Endothelial cell (in vitro differentiated cells): ENCODE results near the gene A3GALT2. TPM values are rescaled to one million over a fixed set of nuclear protein-coding genes. Genes with fewer than 3 reads are reported as not detected.

Experiments
- DNase-seq: peaks from one replicate; pipeline ENCODE4 v3.0.0; 2021; ENCODE audit warnings: low spot score
- H3K27ac Mint-ChIP-seq: one replicate; pipeline ENCODE4 v1.8.0; 2021; ENCODE audit warnings: mixed read lengths, inconsistent platforms; ENCODE audit not compliant: unreplicated experiment
- H3K27me3 Mint-ChIP-seq: one replicate; pipeline ENCODE4 v1.8.0; 2021; ENCODE audit warnings: mild to moderate bottlenecking, moderate library complexity, mixed read lengths, inconsistent platforms; ENCODE audit not compliant: unreplicated experiment
- H3K36me3 Mint-ChIP-seq: one replicate; pipeline ENCODE4 v1.8.0; 2021; ENCODE audit warnings: mild to moderate bottlenecking, low read depth, mixed read lengths, inconsistent platforms; ENCODE audit not compliant: unreplicated experiment
- H3K4me1 Mint-ChIP-seq: one replicate; pipeline ENCODE4 v1.8.0; 2021; ENCODE audit warnings: mild to moderate bottlenecking, mixed read lengths, inconsistent platforms; ENCODE audit not compliant: unreplicated experiment
- H3K4me3 Mint-ChIP-seq: one replicate; pipeline ENCODE4 v1.8.0; 2021; ENCODE audit warnings: mild to moderate bottlenecking, mixed read lengths, inconsistent platforms; ENCODE audit not compliant: unreplicated experiment
- H3K9me3 Mint-ChIP-seq: one replicate; pipeline ENCODE4 v1.8.0; 2021; ENCODE audit warnings: mixed read lengths, inconsistent platforms; ENCODE audit not compliant: unreplicated experiment
- CTCF ChIP-seq: fragments of 200-600 bp; sonication (generic); IDR thresholded peaks from one replicate; pipeline ENCODE4 v1.5.0; 2021; ENCODE audit warnings: antibody characterized with exemption; ENCODE audit not compliant: unreplicated experiment
- total RNA-seq: library from RNA; stranded (reverse); fragmentation: NEBNext Ultra II Directional; extraction: Animal tissue kit (Norgen Biotek cat#: 25700); gene quantifications from one replicate; pipeline ENCODE4 v1.2.1, GENCODE V29; 2021; ENCODE audit not compliant: unreplicated experiment

A3GALT2 gene
- total RNA-seq, 1 donor from 2014 or later = not detected

- peaks cover 33% of the 10 kb centered on the region for H3K4me1 Mint-ChIP-seq
- no peak for TF ChIP-seq CTCF
- H3K9me3 Mint-ChIP-seq = no peaks in the 10 kb centered on the region
- no peak overlapping the region for H3K27ac Mint-ChIP-seq
- H3K27me3 Mint-ChIP-seq = peaks cover 2% of the 10 kb centered on the region
- peaks cover 67% of the 10 kb centered on the region for H3K36me3 Mint-ChIP-seq
- no peak for DNase-seq
- H3K4me3 Mint-ChIP-seq = peak overlapping the region; percentile 80
Observed at GRCh38 chr1:33329600-33330305, 8.9 kb upstream of the A3GALT2 start.

GRCh38 chr1:33328817-33329216, 7.9 kb upstream of the A3GALT2 start:
- H3K27me3 Mint-ChIP-seq = peaks cover 2% of the 10 kb centered on the region
- no peaks in the 10 kb centered on the region for H3K9me3 Mint-ChIP-seq
- no peak overlapping the region for H3K27ac Mint-ChIP-seq
- DNase-seq = no peak
- TF ChIP-seq CTCF = no peak
- H3K36me3 Mint-ChIP-seq = peaks cover 64% of the 10 kb centered on the region
- no peak overlapping the region for H3K4me3 Mint-ChIP-seq
- H3K4me1 Mint-ChIP-seq = peaks cover 26% of the 10 kb centered on the region

- peaks cover 53% of the 10 kb centered on the region for H3K36me3 Mint-ChIP-seq
- H3K4me3 Mint-ChIP-seq = no peak overlapping the region
- peaks cover 17% of the 10 kb centered on the region for H3K4me1 Mint-ChIP-seq
- H3K27me3 Mint-ChIP-seq = peaks cover 2% of the 10 kb centered on the region
- H3K27ac Mint-ChIP-seq = no peak overlapping the region
- TF ChIP-seq CTCF = no peak
- H3K9me3 Mint-ChIP-seq = no peaks in the 10 kb centered on the region
- DNase-seq = no peak
Observed at GRCh38 chr1:33327587-33328325, 6.9 kb upstream of the A3GALT2 start.

GRCh38 chr1:33326785-33327184, 5.9 kb upstream of the A3GALT2 start:
- Mint-ChIP-seq H3K9me3 (no peaks in the 10 kb centered on the region), H3K27ac (no peak overlapping the region), H3K27me3 (peaks cover 2% of the 10 kb centered on the region), H3K4me1 (peaks cover 7% of the 10 kb centered on the region), H3K36me3 (peaks cover 44% of the 10 kb centered on the region), H3K4me3 (no peak overlapping the region)
- no peak for DNase-seq
- no peak for TF ChIP-seq CTCF
